GM12801 (cell line): Measurements from ENCODE around the gene SPEM2.

Experiments used
- CTCF ChIP-seq: IDR thresholded peaks from one replicate; pipeline ENCODE4 v1.5.1; 2011; ENCODE audit warnings: control low read depth; ENCODE audit not compliant: insufficient read length; ENCODE audit errors: extremely low read depth

Gene SPEM2

DNA sequence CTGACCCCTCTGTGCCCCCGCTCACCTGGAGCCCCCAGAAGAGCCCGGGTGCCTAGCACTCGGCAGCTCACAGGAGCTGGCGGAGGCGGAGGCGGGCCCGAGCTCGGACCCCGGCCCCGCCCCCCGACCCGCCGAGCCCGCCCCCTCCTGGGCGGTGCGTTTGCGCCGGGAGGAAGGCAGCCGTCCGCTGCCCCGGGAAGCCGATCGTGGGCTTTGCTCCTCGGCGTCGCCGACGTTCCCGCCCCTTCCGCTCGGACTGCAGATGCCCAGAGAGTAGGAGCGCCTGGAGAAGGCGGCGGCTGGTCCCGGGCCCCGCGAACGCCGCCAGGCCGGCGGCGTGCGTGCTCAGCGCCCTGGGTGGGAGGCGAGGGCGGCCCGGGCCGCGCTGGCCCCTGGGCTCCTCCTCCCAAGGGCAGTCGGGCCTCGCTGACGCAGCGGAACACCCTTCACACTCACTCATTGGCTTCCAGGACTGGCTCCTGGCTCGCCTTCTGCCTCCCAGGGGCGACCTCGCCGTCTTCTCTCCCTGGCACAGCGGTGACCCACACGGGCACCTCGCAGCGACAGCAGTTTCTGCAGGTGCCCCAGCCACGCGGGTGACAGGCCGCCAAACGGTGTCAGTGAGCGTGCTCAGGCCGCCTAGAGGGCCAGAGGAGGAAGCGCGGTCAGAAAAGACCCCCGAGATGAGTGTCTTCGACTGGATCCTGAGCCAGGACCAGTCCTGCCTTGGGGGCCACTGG lies 30.8 kb upstream of the SPEM2 start, which contains the start of gene PLSCR3:
PLSCR3 (minus strand) TSS at position 74 of the 740 bp plus-strand sequence. CDS start 415 bp downstream, outside the sequence.
- TF ChIP-seq CTCF, result no peak

DNA sequence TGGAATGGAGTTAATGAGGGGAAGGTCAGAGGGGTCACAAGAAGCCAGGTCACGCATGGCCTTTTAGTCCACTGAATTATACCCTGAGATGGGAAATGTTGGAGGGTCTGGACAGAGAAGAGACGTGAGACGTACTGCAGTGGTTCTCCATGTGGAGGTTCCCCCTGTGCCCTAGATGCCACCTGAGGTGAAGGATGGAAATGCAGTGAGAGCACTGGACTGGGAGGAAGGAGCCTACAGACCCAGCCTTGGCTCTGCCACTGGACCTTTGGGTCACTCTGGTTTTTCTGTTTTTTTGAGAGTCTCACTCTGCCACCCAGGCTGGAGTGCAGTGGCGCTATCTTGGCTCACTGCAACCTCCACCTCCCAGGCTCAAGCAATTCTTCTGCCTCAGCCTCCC lies 29.3 kb upstream of the SPEM2 start:
- TF ChIP-seq CTCF, result no peak

DNA sequence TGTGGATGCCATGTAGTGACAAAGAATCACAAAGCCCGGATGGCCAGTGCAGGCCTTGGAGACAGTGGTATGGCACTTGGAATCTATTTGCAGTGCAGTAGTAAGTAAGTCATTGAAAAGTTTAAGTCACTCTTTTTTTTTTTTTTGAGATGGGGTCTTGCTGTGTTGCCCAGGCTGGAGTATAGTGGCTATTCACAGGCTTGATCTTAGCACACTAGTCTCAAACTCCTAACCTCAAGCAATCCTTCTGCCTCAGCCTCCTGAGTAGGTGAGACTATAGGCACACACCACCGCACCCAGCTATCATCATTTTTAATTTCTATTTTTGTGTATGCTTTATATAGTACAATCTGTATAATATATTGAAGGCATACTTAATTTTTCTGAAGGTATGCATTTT lies 26.8 kb upstream of the SPEM2 start:
- no peak for TF ChIP-seq CTCF

DNA sequence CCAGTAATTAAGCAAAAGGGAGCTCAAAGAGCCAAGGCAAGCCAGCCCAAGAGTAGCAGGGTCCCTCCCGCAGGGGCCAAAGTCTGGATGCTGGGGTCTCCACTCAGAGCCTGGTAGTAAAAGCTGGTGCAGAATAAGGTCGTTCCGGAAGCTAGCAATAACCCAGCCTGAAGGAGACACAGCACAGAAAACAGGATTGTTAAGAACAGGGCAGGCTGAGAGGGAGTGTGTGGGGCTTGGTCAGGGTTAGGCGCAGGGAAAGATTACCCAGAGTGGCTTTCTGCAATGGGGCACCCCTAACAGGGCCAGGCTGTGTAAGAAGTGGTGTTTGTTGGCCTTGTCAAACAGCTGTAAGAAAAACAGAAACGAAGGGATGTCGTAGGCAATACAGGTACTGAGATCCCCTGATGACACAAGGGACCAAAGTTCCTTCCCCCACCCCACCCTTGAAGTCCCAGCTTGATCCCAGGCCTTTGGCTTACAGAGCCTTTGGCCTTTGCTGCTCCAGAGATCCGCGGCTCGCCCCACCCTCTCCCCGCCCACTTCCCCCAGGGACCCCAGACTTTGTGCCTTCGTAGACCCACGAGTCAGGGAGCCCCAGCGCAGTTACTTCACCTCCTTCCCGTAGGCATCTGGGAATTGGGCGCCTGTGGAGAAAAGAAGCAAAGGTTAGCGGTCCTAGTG lies 22.2 kb upstream of the SPEM2 start:
- no peak for TF ChIP-seq CTCF

DNA sequence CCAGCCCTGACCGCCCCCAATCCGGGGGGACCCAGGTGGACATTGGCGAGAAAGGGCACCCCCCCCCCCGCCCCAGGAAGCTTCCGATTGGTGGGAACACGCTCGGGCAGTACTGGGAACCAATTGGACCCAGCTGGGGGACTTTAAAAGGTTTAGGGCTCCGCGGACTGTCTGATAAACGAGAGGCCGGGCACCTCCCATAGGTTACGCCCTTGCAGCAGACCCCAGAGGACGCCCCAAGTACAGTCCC lies 21.8 kb upstream of the SPEM2 start:
- TF ChIP-seq CTCF, result no peak

GRCh38 chr17:7403977-7404736 lies 21.3 kb upstream of the SPEM2 start, which contains the start of gene TMEM256:
Gene TMEM256 (minus strand): TSS chr17:7404097. CDS start chr17:7404084, 13 bp downstream.
- TF ChIP-seq CTCF, result no peak

GRCh38 chr17:7404737-7405349 lies 20.6 kb upstream of the SPEM2 start:
- no peak for TF ChIP-seq CTCF
